CD14-positive monocyte (primary cell): Measurements from ENCODE around the gene PTPRD. TPM values are rescaled to one million over a fixed set of nuclear protein-coding genes. Genes with fewer than 3 reads are reported as not detected.

Source experiments
- DNase-seq, 3 donors: peaks; one replicate each; pipeline ENCODE4 v3.0.0-alpha.2; 2011 to 2022
- H2AFZ ChIP-seq: 2 replicates; pipeline ENCODE4 v1.6.0; 2012; ENCODE audit warnings: mild to moderate bottlenecking, low read depth, low read length, inconsistent platforms; ENCODE audit not compliant: insufficient read depth, poor library complexity, severe bottlenecking
- H3K27ac ChIP-seq, 2 donors: 1 replicate in 1 of 2; 2 replicates in 1 of 2; pipeline ENCODE4 v1.5.1; 2012 to 2013; ENCODE audit warnings: low read length in 2 of 2, control low read depth in 1 of 2, inconsistent platforms in 1 of 2, low read depth in 1 of 2, mild to moderate bottlenecking in 1 of 2
- H3K27me3 ChIP-seq, 2 donors: one replicate each; pipeline versions ENCODE4 v1.6.0 to v1.6.1; 2011 to 2013; ENCODE audit warnings: low read length in 2 of 2; ENCODE audit not compliant: control insufficient read depth in 2 of 2, insufficient read depth in 2 of 2
- H3K36me3 ChIP-seq, 2 donors: replicated peaks in 1 of 2; 1 replicate in 1 of 2; 2 replicates in 1 of 2; pipeline versions ENCODE4 v1.5.1 to v1.6.1; 2012 to 2013; ENCODE audit warnings: low read length in 2 of 2, control low read depth in 1 of 2, inconsistent platforms in 1 of 2, mild to moderate bottlenecking in 1 of 2; ENCODE audit not compliant: insufficient read depth in 2 of 2, control insufficient read depth in 1 of 2
- H3K4me1 ChIP-seq, 2 donors: 1 replicate in 1 of 2; 2 replicates in 1 of 2; pipeline versions ENCODE4 v1.5.1 to v1.6.1; 2012 to 2013; ENCODE audit warnings: low read length in 2 of 2, control low read depth in 1 of 2, inconsistent platforms in 1 of 2, mild to moderate bottlenecking in 1 of 2, moderate library complexity in 1 of 2; ENCODE audit not compliant: insufficient read depth in 2 of 2, control insufficient read depth in 1 of 2
- H3K4me2 ChIP-seq: replicated peaks from 2 replicates; pipeline ENCODE3; 2012; ENCODE audit warnings: low read length, moderate library complexity, mild to moderate bottlenecking; ENCODE audit not compliant: poor library complexity, severe bottlenecking; ENCODE audit errors: extremely low read depth
- H3K4me3 ChIP-seq, 3 experiments: fragments of 200-600 bp in 1 of 3; sonication (generic) in 1 of 3; replicated peaks in 1 of 3; 1 replicate in 2 of 3; 2 replicates in 1 of 3; pipeline ENCODE4 v1.5.1; 2011 to 2013; ENCODE audit warnings: low read length in 3 of 3, mild to moderate bottlenecking in 3 of 3, control low read depth in 2 of 3, low read depth in 2 of 3, inconsistent platforms in 1 of 3, moderate library complexity in 1 of 3
- H3K79me2 ChIP-seq: 2 replicates; pipeline ENCODE4 v1.6.0; 2012; ENCODE audit warnings: mild to moderate bottlenecking, control low read depth, inconsistent platforms, low read length, moderate library complexity; ENCODE audit not compliant: insufficient read depth
- H3K9ac ChIP-seq: 2 replicates; pipeline ENCODE4 v1.6.0; 2017; ENCODE audit warnings: low read length, mild to moderate bottlenecking; ENCODE audit not compliant: insufficient read depth, poor library complexity, severe bottlenecking
- H3K9me3 ChIP-seq, 2 donors: replicated peaks in 1 of 2; 1 replicate in 1 of 2; 2 replicates in 1 of 2; pipeline versions ENCODE4 v1.5.1 to v1.6.1; 2012 to 2013; ENCODE audit warnings: low read length in 2 of 2, control low read depth in 1 of 2; ENCODE audit not compliant: control insufficient read depth in 1 of 2, insufficient read depth in 1 of 2
- H4K20me1 ChIP-seq: 2 replicates; pipeline ENCODE4 v1.6.0; 2012; ENCODE audit warnings: mild to moderate bottlenecking, low read length, control low read depth, moderate library complexity; ENCODE audit not compliant: insufficient read depth
- H3K27ac Mint-ChIP-seq, 7 donors: one replicate each; pipeline ENCODE4 v1.8.0; 2020; ENCODE audit warnings: mild to moderate bottlenecking in 7 of 7, mixed read lengths in 7 of 7, moderate library complexity in 6 of 7, inconsistent platforms in 2 of 7
- H3K27me3 Mint-ChIP-seq, 3 donors: one replicate each; pipeline ENCODE4 v1.8.0; 2021 to 2022; ENCODE audit warnings: low read depth in 3 of 3, mild to moderate bottlenecking in 3 of 3, mixed read lengths in 3 of 3, moderate library complexity in 3 of 3, inconsistent platforms in 1 of 3
- H3K36me3 Mint-ChIP-seq, 2 donors: one replicate each; pipeline ENCODE4 v1.8.0; 2020; ENCODE audit warnings: mixed read lengths in 2 of 2, inconsistent platforms in 1 of 2, mild to moderate bottlenecking in 1 of 2
- H3K4me1 Mint-ChIP-seq: one replicate; pipeline ENCODE4 v1.8.0; 2020; ENCODE audit warnings: mild to moderate bottlenecking, mixed read lengths
- H3K4me3 Mint-ChIP-seq, 2 donors: one replicate each; pipeline ENCODE4 v1.8.0; 2020; ENCODE audit warnings: mild to moderate bottlenecking in 2 of 2, mixed read lengths in 2 of 2, moderate library complexity in 1 of 2
- H3K9me3 Mint-ChIP-seq, 7 donors: one replicate each; pipeline ENCODE4 v1.8.0; 2020 to 2022; ENCODE audit warnings: mixed read lengths in 7 of 7, mild to moderate bottlenecking in 6 of 7, moderate library complexity in 6 of 7, inconsistent platforms in 2 of 7
- CTCF ChIP-seq: fragments of 200-600 bp; IDR thresholded peaks from one replicate; pipeline ENCODE4 v1.8.0; 2022; ENCODE audit warnings: antibody characterized with exemption, mild to moderate bottlenecking
- WGBS: methylation state at CpG from one replicate; pipeline ENCODE4 v1.1.5; 2013; ENCODE audit warnings: missing lambda C conversion rate; ENCODE audit not compliant: insufficient coverage; 5-methylcytosine and 5-hydroxymethylcytosine counted together
- intact Hi-C, 2 donors: fragments of 100-400 bp; cut with micrococcal nuclease; formaldehyde crosslinking; loops; one replicate each; pipeline versions ENCODE4 v1.15.0 to v1.15.1; 2023
- polyA plus RNA-seq, 3 donors: library from polyadenylated mRNA; depleted of rRNA in 1 of 3; unstranded in 2 of 3; stranded (reverse) in 1 of 3; fragments of 300-500 nt in 2 of 3; fragments of >200 nt in 1 of 3; fragmentation: Illumina TruSeq in 2 of 3; gene quantifications; 1 replicate in 2 of 3; 2 replicates in 1 of 3; pipeline ENCODE4 v1.2.3, GENCODE V29; 2012 to 2021

Gene PTPRD
- polyA plus RNA-seq, 3 donors, result not detected

GRCh38 chr9:8390571-8390970 lies 2222.2 kb downstream of the PTPRD start:
- no peak overlapping the region for H3K4me3 Mint-ChIP-seq
- Histone ChIP-seq H3K36me3 (no peaks in the 10 kb centered on the region), H3K9ac (no peak overlapping the region), H3K4me2 (no peak overlapping the region), H3K9me3 (no peaks in the 10 kb centered on the region), H3K27me3 (no peaks in the 10 kb centered on the region), H3K4me3 (no peak overlapping the region), H3K4me1 (no peaks in the 10 kb centered on the region), H2AFZ (no peak overlapping the region), H3K79me2 (no peaks in the 10 kb centered on the region), H4K20me1 (no peaks in the 10 kb centered on the region), H3K27ac (no peak overlapping the region)
- H3K9me3 Mint-ChIP-seq, result peaks cover 0 to 2% (median 0%) of the 10 kb centered on the region in 7 donors
- no peak for TF ChIP-seq CTCF
- no peaks in the 10 kb centered on the region for H3K4me1 Mint-ChIP-seq
- intact Hi-C loops, result no loop called here
- no peaks in the 10 kb centered on the region for H3K36me3 Mint-ChIP-seq
- no peak overlapping the region for H3K27ac Mint-ChIP-seq
- H3K27me3 Mint-ChIP-seq, result peaks cover 2 to 5% (median 2%) of the 10 kb centered on the region in 3 donors
- DNase-seq, result no peak

GRCh38 chr9:8389531-8389930 lies 2223.3 kb downstream of the PTPRD start:
- no peaks in the 10 kb centered on the region for H4K20me1 ChIP-seq
- TF ChIP-seq CTCF, result no peak
- peaks cover under 1 to 4% of the 10 kb centered on the region in 2 donors for H3K4me1 ChIP-seq
- no peaks in the 10 kb centered on the region for H3K36me3 ChIP-seq
- Mint-ChIP-seq H3K36me3 (no peaks in the 10 kb centered on the region), H3K4me1 (peaks cover 3% of the 10 kb centered on the region), H3K9me3 (no peaks in the 10 kb centered on the region), H3K27me3 (peaks cover 2 to 10% (median 6%) of the 10 kb centered on the region in 3 donors), H3K4me3 (no peak overlapping the region), H3K27ac (no peak overlapping the region)
- no peak overlapping the region for H3K4me3 ChIP-seq
- no peaks in the 10 kb centered on the region for H3K79me2 ChIP-seq
- H3K9me3 ChIP-seq, result no peaks in the 10 kb centered on the region
- intact Hi-C loops, result no loop called here
- no peak overlapping the region for H3K27ac ChIP-seq
- H3K27me3 ChIP-seq, result no peaks in the 10 kb centered on the region
- H3K4me2 ChIP-seq, result no peak overlapping the region
- WGBS, result no CpG with 5 or more reads among the region's 3 CpGs
- no peak overlapping the region for H2AFZ ChIP-seq
- H3K9ac ChIP-seq, result no peak overlapping the region
- no peak for DNase-seq
